C4-2B (cell line): ENCODE results near the gene WDR77.

ENCODE experiments used
- H3K27ac ChIP-seq: fragments of 450-650 bp; 2 replicates; pipeline ENCODE4 v1.5.1; 2017
- CTCF ChIP-seq: fragments of 450-650 bp; conservative IDR thresholded peaks from 2 replicates; pipeline ENCODE4 v1.5.1; 2017; ENCODE audit warnings: mild to moderate bottlenecking
- ZFX ChIP-seq: fragments of 450-650 bp; IDR thresholded peaks from 2 replicates; pipeline ENCODE4 v1.6.1; 2017

WDR77 gene

GRCh38 chr1:111476761-111477309 is 27.8 kb upstream of the WDR77 start:
- H3K27ac ChIP-seq, result no peak overlapping the region
- TF ChIP-seq ZFX (no peak), CTCF (no peak)

- H3K27ac ChIP-seq, result no peak overlapping the region
- TF ChIP-seq ZFX, result no peak
- TF ChIP-seq CTCF, result no peak
These were observed 27.2 kb upstream of the WDR77 start for GRCh38 chr1:111476214-111476613.

- no peak for TF ChIP-seq ZFX
- TF ChIP-seq CTCF, result no peak
- no peak overlapping the region for H3K27ac ChIP-seq
These were observed 26.6 kb upstream of the WDR77 start for GRCh38 chr1:111475701-111476100.

- no peak overlapping the region for H3K27ac ChIP-seq
- TF ChIP-seq CTCF (no peak), ZFX (no peak)
These were observed 25.5 kb upstream of the WDR77 start for GRCh38 chr1:111474521-111474920.

- no peak for TF ChIP-seq CTCF
- no peak for TF ChIP-seq ZFX
- H3K27ac ChIP-seq, result no peak overlapping the region
These were observed 25.1 kb upstream of the WDR77 start for GRCh38 chr1:111474106-111474505.

GRCh38 chr1:111471538-111471937 is 22.5 kb upstream of the WDR77 start:
- no peak for TF ChIP-seq ZFX
- no peak for TF ChIP-seq CTCF
- H3K27ac ChIP-seq, result no peak overlapping the region

GRCh38 chr1:111471012-111471411 is 22.0 kb upstream of the WDR77 start:
- H3K27ac ChIP-seq, result no peak overlapping the region
- no peak for TF ChIP-seq ZFX
- no peak for TF ChIP-seq CTCF
